ENCODE measurements around the gene CXCL10.
"Not testable (repeated sequence)": the region's sequence is repeated elsewhere in the genome, so short reads cannot be mapped to it uniquely, and the experiment has no call there.

Gene CXCL10

DNA sequence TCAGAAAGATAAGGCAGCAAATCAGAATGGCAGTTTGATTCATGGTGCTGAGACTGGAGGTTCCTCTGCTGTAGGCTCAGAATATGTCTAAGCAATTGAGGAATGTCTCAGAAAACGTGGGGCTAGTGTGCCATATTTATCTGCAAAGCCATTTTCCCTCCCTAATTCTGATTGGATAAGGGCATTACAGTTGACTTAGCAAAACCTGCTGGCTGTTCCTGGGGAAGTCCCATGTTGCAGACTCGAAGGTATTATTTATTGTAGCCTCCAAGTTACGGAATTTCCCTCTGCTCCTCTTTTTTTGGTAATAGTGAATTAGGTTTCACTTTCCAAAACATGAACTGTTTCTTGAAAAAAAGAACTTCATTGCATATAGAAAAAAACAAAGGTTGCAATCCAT, at the start of gene CXCL10:
CXCL10 (minus strand) TSS at position 109 of the 400 bp plus-strand sequence; CDS start at position 43, 66 bp downstream.
- DNase-seq: no peak

DNA sequence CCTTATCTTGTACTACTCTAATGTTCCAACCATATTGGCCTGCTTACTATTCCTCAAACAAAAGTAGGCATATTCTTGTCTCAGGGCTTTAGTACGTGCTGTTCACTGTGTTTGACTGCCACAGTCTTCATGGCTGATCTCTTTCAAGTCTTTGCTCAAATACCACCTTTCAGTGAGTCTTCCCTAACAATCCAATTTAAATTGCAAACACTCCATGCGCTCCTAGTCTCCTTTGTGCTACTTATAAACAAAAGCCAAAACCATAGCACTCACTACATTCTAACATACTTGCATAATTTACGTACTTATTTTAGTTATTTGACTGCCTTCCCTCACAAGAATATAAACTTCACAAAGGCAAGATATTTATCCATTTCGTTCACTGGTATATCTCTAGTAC, 49.5 kb upstream of the CXCL10 start:
- no peak for DNase-seq

DNA sequence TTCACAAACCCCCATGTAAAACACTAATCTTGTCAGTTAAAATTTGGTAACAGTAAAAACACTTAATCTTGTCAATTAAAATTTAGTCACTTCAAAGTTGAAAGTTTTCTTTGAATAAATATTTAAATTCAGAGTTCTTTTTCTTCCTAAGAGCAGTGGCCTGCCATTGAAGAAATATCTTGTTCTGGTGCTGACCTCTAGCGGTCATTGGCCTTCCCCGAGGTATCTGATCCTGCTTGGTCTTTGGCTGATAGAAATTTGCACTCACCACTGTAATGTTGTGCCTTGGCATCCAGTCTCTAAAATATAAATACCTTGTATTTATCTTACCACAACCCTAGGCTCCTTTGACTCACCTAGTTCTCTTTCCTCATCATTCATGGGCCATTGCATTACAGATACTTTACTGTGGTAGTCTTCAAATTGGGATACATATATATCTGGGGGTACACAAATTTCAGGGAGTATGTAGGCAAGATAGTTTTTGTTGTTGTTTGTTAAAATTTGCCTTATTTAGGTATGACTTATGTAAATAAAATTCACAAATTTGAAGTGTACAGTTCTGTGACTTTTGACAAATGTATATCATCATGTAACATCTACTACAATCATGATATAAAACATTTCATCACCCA, 44.5 kb upstream of the CXCL10 start:
- peak; percentile 54 for DNase-seq

DNA sequence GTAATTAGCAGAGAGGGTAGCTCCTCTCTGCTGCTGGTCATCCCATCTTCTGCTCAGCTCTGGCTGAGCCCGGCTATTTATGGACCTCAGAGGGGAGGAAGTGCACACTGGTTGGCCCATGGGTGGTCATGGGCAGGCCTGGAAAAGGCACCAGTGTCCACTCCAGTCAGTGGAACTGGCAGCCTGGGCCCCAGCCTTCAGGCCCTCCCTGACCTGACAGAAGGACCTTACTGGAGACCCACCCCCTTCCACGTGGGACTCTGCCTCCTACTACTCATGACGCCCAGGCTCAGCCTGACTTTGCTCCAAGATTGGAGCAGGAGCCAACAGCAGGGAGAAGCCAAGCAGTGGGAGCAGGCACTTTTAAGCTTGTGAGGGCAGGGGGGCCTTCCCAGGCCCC, 43.2 kb upstream of the CXCL10 start:
- no peak for DNase-seq

DNA sequence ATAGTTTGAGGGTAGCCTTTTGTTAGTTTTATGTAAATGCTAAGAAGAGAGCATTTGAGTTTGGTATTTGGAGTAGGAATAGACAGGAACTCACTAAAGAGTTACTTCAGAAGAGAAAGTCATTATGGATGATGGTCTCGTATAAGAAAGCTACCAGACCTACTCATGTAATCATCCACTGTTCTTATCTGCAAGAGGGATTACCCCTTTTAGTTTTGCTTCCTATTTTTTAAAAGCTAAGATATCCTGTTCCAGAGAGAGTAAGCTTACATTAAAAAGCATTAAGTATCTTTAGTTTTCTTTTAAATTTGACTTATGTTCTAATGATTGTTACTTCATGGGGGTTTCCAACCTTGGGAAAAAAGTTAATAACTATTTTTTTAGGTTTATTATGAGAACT, 38.7 kb upstream of the CXCL10 start:
- no peak for DNase-seq

DNA sequence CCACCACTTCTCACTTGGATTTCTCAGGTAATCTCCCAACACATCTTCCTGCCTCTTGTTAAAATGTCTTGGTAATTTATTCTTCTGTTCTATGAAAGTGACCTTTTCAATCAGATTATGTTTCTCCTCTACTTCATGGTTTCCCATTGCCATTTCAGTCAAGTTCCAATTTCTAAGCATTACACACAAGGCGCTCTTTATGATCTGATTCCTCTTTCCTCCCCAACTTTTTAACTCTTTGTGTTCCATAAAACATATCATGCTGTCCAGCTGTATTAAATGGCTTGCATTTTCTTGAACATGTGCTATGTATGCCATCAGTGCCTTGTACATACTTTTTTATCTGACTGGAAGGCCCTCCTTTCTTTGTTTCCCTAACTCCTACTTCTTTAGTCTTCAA, 38.1 kb upstream of the CXCL10 start:
- DNase-seq: no peak

DNA sequence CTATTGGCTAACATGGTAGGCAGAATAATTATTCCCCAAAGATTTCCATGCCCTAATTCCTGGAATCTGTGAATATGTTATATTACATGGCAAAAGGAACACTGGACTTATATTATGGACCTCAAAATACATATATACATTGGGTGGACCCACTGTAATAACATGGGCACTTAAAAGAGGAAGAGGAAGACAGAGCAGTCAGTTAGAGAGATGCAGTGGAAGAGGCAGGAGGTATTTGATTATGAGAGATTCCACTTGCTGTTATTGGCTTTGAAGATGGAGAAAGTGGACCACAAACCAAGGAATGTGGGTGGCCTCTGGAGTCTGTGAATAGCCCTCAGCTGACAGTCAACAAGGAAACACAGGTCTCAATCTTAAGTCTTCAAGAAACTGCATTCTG, 37.2 kb upstream of the CXCL10 start:
- no peak for DNase-seq

DNA sequence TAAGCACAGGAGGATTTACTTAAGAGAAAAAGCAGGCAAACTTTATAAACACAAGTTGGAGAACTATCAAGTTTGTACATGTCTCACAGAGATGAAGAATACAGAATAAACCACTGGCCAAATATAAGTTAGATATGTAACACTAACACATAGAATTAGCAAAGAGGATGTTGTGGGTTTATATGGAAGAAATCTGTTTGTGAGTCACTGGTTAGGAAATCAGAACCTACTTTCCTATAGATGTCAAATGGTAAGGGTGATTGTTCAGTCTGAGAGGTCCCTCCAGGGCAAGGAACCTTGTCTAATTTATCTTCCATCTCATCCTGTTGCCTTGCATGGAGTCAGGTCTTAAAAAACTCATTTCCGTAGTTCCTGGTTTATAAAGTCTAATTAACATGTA, 36.5 kb upstream of the CXCL10 start:
- no peak for DNase-seq

DNA sequence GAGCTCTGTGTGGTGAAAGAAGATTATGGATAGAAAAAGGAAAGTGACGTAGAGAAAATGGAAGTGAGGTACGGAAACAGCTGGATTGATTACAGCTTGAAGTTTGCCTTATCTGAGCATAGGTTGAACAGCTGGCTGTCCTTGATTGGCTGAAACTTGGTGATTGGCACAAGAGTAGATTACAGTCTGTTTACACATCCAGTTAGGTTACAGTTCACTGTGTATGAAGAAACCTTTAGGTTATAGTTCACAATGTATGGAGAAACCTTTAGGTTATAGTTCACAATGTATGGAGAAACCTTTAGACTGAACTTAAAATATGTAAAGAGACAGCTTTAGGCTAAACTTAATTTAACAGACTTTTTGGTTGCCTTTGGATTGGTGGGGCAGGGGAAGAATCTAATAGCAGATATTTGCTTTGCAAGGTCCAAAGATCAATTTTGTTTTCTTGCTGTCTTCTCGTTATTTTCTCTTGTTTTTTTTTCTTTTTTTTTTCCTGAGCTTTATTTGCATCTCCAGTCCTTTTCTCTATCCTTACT, 35.7 kb upstream of the CXCL10 start:
- DNase-seq: no peak

DNA sequence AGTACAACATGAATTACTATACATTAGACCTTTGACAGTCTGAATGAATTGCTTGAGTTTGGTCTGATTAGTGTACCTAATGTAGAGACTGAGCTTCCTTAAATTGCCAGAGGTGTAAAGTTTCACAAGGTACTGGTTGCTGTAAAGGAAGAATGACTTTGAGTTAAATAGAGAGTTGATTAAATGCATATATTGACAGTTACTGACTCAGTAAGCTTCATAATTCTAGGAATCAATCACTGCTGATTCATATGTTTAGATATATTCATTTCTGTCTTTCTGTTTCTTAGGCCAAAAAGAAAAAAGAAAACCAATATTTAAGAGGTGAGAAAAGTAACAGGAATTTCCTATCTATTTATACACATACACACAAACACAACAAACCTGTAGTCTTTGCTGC, 35.0 kb upstream of the CXCL10 start:
- no peak for DNase-seq

DNA sequence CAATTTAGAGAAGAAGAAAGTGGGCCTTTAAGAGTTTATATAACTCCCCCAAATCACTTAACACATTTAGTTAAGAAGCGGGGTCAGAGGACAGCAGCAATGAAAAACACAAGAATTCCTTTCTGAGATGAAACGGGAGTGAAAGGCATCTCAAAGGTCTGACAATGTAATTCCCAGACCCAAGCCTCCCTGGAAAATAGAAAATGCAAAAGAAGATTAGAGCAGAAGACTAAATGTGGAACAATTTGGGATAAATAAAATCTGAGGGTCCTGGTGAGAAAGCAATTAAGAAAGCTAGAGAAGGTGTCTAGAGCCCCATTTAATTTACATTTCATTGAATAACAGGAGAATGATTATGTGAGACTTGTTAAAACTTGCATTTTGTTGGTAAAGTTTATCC, 32.1 kb upstream of the CXCL10 start:
- no peak for DNase-seq

DNA sequence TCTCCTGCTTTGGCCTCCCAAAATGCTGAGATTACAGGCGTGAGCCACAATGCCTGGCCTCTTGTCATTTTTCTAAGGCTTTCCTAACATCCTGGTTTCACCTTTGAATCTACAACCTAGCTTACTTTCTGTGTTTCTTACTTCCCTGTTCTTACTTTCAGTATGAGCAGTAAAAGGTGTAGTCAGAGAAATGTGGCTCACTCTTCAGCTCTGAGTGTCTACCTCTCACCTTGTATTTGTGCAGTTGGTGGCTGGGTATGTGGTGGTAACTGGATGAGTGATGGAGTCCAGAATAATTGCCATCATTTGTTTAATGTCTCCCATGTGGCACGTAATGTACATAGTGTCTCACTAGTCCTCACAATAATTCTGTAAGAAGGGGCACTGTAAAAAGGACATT, 31.7 kb upstream of the CXCL10 start:
- DNase-seq: no peak

DNA sequence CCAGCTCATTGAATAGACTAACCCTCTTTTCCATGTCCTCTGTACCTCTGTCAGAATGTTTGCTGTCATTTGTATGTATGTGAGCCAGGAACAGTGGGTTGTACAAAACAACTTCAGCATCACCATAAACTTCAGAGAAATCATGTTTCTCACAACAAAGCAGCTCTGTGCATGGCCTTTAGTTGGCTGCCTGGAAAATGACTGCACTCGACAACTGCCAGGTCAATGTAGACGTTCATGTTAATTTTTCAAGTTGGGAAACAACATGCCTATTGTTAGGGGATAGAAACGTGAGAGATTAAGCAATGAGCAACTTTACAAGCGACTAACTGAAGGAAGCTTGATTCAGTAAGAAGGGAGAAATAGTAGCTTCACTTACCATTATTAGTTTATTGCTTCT, 30.4 kb upstream of the CXCL10 start:
- DNase-seq: no peak

DNA sequence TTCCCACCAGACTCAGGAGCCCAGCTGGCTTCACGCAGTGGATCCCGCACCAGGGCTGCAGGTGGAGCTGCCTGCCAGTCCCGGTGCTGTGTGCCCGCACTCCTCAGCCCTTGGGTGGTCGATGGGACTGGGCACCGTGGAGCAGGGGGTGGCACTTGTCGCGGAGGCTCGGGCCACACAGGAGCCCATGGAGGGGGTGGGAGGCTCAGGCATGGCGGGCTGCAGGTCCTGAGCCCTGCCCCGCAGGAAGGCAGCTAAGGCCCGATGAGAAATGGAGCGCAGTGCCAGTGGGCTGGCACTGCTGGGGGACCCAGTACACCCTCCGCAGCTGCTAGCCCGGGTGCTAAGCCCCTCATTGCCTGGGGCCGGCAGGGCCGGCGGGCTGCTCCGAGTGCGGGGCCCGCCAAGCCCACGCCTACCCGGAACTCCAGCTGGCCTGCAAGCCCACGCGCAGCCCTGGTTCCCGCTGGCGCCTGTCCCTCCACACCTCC, 27.3 kb upstream of the CXCL10 start:
- not testable (repeated sequence) for DNase-seq

DNA sequence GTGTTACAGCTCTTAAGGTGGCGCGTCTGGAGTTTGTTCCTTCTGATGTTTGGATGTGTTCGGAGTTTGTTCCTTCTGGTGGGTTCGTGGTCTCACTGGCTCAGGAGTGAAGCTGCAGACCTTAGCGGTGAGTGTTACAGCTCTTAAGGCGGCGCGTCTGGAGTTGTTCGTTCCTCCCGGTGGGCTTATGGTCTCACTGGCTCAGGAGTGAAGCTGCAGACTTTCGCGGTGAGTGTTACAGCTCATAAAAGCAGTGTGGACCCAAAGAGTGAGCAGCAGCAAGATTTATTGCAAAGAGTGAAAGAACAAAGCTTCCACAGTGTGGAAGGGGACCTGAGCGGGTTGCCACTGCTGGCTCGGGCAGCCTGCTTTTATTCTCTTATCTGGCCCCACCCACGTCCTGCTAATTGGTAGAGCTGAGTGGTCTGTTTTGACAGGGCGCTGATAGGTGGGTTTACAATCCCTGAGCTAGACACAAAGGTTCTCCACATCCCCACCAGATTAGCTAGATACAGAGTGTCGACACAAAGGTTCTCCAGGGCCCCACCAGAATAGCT, 26.6 kb upstream of the CXCL10 start:
- DNase-seq: not testable (repeated sequence)

DNA sequence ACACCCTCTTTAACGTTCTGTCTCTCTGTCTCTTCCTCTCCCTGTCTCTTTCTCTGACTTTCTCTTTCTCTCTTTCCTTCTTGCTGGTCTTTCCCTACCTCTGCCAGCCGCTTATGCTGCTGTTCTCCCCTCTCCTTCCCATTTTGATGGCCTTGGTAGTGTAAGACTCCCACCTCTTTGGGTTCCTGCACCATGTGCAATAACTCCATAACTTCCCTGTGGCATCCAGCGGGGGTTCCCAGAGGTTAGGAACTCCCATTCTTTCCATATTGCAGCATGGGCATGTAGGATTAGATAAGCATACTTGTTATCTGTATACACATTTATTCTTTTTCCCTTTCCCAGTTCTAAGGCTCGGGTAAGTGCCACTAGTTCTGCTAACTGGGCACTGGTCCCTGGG, 21.4 kb upstream of the CXCL10 start:
- not testable (repeated sequence) for DNase-seq

DNA sequence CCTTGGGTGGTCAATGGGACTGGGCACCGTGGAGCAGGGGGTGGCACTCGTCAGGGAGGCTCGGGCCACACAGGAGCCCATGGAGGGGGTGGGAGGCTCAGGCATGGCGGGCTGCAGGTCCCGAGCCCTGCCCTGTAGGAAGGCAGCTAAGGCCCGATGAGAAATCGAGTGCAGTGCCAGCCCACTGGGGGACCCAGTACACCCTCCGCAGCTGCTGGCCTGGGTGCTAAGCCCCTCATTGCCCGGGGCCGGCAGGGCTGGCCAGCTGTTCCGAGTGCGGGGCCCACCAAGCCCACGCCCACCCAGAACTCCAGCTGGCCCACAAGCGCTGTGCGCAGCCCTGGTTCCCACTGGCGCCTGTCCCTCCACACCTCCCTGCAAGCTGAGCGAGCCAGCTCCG, 20.0 kb upstream of the CXCL10 start:
- DNase-seq: not testable (repeated sequence)

DNA sequence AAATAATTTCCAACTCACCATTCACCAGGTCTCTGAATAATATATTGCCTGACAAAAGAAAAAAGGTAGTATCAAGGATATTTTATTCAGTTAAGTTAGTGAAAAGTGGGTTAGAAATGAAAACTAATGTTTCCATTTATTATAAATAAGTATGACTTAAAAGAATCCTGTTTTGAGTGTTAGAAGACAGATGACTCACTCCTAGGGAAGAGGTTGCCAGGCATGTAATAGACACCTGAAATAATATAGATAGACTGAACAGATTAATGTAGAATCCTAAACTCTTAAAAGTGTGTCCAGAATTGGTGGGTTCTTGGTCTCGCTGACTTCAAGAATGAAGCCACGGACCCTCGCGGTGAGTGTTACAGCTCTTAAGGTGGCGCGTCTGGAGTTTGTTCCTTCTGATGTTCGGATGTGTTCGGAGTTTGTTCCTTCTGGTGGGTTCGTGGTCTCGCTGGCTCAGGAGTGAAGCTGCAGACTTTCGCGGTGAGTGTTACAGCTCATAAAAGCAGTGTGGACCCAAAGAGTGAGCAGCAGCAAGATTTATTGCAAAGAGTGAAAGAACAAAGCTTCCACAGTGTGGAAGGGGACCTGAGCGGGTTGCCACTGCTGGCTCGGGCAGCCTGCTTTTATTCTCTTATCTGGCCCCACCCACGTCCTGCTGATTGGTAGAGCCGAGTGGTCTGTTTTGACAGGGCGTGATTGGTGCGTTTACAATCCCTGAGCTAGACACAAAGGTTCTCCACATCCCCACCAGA, 19.1 kb upstream of the CXCL10 start:
- not testable (repeated sequence) for DNase-seq

DNA sequence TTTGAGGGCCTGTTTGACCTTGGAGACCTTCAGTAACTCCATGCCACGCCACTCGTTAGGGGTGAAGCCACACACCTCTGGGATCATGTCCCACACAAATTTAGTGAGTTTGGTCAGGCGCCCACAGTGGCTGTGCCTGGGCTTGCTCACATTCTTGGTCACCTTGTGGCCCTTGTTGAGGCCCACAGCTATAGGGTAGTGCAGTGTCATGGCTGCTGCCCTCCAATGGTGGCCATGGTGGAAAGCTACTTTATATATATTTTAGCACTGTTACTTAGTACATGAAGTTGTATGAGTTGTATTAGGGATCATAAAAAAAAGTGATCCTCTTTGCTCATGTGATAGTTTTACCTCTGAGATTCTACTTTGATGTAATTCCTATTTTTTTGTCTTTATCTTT, 13.6 kb upstream of the CXCL10 start:
- DNase-seq: no peak

DNA sequence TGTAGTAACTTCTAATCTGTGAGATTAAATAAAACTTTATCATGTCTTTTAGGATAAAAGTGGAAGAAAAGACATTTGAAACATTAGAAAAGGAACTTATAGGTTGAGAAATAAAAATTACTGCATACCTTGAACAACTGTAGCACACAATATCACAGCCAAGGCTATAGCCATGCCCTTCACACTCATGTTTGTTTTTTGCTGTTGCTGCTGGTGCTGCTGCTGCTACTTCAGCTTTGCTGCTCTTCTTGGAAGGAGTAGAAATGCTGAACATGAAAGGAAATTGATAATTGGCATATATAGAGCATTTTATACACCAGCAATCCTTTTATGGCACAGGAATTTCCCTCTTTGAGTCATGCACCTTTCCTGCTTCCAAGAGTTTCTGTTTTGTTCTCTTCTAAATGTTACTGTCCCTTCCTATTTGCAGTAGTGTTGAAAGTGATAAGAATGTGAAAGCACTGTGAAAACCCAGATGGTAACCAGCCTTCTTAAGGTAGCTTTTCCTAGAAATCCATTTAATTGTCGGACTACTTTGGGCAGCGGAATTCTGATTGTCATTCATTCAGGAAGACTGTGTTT, 12.6 kb upstream of the CXCL10 start, which contains the start of gene CXCL11:
CXCL11 (minus strand) TSS at position 272 of the 582 bp plus-strand sequence; CDS start at position 189, 83 bp downstream.
- DNase-seq: no peak

DNA sequence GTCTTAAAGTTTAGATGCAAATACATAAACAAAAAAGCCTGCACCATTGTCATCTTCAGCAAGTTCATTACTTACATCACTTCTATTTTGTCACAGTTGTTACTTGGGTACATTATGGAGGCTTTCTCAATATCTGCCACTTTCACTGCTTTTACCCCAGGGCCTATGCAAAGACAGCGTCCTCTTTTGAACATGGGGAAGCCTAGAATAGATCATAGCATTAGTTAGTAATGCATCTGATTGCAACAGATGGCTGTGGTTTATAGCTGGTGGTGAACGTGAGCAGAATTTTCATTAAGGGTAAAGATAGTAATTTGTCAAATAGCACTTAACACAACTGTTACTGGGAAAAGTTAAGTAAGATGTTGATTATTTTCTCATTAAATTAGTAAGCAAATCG, 11.8 kb upstream of the CXCL10 start:
- DNase-seq: no peak

DNA sequence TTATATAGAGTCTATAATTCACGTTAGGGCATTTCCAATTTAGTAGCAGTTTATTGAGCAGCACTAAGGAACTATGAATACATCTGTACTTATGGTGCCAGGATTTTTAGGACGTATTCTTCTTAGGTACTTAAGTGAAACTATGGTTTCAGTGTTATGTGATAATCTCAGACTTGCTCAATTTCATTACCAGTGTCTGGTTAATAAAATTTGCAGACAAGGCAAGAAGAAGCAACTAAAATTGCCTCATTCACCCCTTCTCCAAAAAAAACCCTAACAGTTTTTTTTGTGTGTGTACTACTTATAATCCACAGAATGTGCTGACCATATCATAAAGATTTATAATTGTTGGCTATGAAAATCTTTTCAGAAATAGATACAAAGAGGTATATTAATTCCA, 6.0 kb upstream of the CXCL10 start:
- DNase-seq: no peak

DNA sequence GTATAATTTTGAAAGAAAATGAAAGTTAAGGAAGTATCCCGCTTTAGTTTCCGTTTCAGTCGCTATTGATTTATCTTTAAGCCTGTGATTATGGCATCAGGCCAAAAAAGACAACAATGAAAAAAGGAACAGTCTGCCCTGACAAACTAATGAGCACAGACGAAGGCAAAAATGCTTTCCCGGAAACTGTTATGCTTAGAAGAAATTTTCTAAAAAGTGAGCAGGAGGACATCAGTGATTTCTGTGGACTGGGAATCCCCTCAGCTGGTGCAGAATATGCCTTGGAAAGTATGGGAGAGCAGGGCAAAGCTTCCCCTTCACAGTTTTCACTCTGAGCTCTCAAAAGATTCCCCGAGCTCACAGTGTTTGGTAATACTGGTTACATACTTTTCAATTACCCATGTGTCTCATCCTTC, 5.1 kb upstream of the CXCL10 start:
- peak; percentile 35 for DNase-seq

All from NCI-H2029 (cell line).